Fibroblast of pulmonary artery (primary cell): Measurements from ENCODE around the gene DMD.

Experiments
- DNase-seq: peaks from one replicate; pipeline ENCODE4 v3.0.0-alpha.2; 2010; ENCODE audit warnings: low read depth
- H3K4me3 ChIP-seq: replicated peaks from 2 replicates; pipeline ENCODE4 v1.5.1; 2011; ENCODE audit warnings: low read depth, mild to moderate bottlenecking, control low read depth, low read length, moderate library complexity
- TF ChIP-seq, protein P1 (sequence below): IDR thresholded peaks from 2 replicates; pipeline ENCODE4 v1.5.1; 2011; ENCODE audit warnings: mild to moderate bottlenecking, control low read depth, low read length, inconsistent platforms; ENCODE audit errors: missing control alignments

The DMD gene

GRCh38 chrX:31367816-31368215 is 1843.5 kb downstream of the DMD start:
- DNase-seq = no peak
- no peak overlapping the region for H3K4me3 ChIP-seq
- TF ChIP-seq, protein P1, sequence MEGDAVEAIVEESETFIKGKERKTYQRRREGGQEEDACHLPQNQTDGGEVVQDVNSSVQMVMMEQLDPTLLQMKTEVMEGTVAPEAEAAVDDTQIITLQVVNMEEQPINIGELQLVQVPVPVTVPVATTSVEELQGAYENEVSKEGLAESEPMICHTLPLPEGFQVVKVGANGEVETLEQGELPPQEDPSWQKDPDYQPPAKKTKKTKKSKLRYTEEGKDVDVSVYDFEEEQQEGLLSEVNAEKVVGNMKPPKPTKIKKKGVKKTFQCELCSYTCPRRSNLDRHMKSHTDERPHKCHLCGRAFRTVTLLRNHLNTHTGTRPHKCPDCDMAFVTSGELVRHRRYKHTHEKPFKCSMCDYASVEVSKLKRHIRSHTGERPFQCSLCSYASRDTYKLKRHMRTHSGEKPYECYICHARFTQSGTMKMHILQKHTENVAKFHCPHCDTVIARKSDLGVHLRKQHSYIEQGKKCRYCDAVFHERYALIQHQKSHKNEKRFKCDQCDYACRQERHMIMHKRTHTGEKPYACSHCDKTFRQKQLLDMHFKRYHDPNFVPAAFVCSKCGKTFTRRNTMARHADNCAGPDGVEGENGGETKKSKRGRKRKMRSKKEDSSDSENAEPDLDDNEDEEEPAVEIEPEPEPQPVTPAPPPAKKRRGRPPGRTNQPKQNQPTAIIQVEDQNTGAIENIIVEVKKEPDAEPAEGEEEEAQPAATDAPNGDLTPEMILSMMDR = no peak

GRCh38 chrX:31366041-31366440 is 1845.3 kb downstream of the DMD start:
- no peak overlapping the region for H3K4me3 ChIP-seq
- TF ChIP-seq, protein P1 = no peak
- no peak for DNase-seq

- TF ChIP-seq, protein P1 = no peak
- H3K4me3 ChIP-seq = no peak overlapping the region
- no peak for DNase-seq
Observed at GRCh38 chrX:31356275-31357212, 1854.8 kb downstream of the DMD start.

DNA sequence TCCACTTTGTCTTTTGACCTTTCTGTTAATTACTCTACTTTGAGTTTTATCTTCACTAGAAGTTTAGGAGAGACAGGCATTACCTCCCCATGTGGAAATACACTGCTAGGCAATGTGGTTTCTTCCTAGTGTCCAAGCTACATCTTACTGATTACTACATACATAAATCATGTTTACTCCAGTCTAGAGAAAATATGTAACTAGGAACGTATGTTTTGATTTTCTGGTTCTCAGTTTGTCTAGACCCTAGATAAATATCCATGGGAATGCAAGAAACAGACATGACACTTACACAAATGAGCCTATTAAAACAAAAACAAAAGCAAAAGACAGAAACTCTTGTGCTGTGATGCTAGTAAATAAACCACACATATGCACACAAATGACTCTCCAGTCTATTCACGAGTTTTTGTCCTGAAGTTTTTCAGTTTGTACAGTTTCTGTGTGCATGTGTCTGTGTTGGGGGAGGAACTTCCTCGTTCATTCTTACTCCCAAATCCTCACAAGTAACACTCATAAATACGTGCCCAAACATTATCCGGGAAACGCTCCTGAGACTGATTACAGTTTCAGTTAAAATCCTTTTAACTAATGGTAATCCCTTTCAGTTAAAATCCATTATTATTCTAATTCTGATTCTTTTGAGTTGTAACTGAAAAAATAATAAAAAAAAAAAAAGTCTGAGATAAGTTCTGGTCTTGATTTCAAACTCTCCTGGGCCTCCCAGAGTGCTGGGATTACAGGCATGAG is 1856.0 kb downstream of the DMD start:
- TF ChIP-seq, protein P1 = no peak
- DNase-seq = no peak
- H3K4me3 ChIP-seq = no peak overlapping the region

DNA sequence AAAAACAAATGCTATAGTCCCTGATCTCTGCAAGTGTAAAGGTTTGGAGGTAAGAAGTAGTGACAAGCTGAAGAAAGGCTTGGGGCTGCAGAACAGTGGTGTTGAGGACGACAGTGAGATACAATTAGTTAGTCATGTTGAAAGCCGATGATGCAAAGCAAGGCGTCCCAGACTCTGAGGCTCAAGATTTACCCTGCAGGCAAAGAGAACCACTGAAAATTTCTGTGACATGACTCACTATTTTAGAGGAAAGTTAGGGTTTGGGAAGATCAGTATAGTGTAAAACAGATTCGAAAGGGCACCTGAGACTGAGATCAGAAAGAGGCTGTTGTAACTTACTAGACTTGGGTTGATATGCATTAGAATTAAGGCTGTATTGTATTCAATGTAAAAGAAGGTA is 1858.3 kb downstream of the DMD start:
- TF ChIP-seq, protein P1 = no peak
- H3K4me3 ChIP-seq = no peak overlapping the region
- peak; percentile 49 for DNase-seq

- TF ChIP-seq, protein P1 = no peak
- DNase-seq = no peak
- no peak overlapping the region for H3K4me3 ChIP-seq
Observed at GRCh38 chrX:31350808-31351074, 1860.6 kb downstream of the DMD start.
